GM21528 (cell line): Measurements from ENCODE around the gene TMOD1.
"Not testable (repeated sequence)": the region's sequence is repeated elsewhere in the genome, so short reads cannot be mapped to it uniquely, and the experiment has no call there.

ENCODE experiments used
- ATAC-seq: cut with Tn5 transposase; IDR thresholded peaks from one replicate; pipeline ENCODE4 v1.9.1; 2021; ENCODE audit warnings: mild to moderate bottlenecking, moderate library complexity; ENCODE audit not compliant: unreplicated experiment, low FRiP score

The TMOD1 gene

DNA sequence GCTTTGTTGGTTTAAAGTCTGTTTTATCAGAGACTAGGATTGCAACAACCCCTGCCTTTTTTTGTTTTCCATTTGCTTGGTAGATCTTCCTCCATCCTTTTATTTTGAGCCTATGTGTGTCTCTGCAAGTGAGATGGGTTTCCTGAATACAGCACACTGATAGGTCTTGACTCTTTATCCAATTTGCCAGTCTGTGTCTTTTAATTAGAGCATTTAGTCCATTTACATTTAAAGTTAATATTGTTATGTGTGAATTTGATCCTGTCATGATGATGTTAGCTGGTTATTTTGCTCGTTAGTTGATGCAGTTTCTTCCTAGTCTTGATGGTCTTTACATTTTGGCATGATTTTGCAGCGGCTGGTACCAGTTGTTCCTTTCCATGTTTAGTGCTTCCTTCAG is 83.3 kb downstream of the TMOD1 start:
- not testable (repeated sequence) for ATAC-seq

- not testable (repeated sequence) for ATAC-seq
Measured at GRCh38 chr9:97586909-97587308, 85.4 kb downstream of the TMOD1 start.

GRCh38 chr9:97591535-97591934 is 90.1 kb downstream of the TMOD1 start:
- no peak for ATAC-seq

DNA sequence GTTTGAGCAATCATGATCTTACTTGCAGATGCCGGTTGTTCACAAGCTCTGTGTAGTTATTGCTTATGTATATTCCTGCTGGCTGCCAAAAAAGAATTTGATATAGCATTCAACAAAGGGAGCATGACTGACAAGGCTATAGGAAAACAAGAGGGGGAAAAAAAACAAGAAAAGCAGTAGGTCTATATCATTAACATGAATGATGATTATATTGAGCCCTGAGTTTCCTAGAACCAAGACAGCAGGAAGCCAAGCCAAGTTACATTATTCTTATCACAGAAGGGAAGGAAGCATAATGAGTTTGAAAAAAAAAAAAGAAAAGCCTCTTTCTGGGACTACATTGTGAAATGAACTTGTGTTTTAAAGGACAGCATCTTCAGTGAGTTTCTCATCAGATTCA is 90.7 kb downstream of the TMOD1 start:
- no peak for ATAC-seq

- no peak for ATAC-seq
Measured at GRCh38 chr9:97593960-97594359, 92.5 kb downstream of the TMOD1 start.

- ATAC-seq: no peak
Measured at GRCh38 chr9:97594381-97594921, 93.0 kb downstream of the TMOD1 start.

DNA sequence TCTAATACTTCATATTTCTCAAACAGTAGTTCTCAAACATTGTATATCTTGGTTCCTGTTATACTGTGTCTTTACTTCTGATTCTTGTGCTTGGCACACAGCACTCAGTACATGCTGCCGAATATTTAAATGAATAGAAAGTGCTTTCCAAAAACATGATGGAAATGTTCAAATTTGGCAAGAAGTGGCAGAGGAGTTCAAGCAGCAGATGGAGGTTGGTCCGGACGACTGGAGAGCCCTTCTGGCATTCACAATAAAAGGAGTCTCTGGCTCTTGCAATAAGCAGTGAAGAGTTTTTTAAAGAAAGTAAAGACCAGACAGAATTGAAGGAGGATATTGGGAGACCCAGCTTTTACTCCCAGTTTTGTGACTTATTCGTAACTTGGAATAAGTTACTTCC is 95.4 kb downstream of the TMOD1 start:
- ATAC-seq: no peak

DNA sequence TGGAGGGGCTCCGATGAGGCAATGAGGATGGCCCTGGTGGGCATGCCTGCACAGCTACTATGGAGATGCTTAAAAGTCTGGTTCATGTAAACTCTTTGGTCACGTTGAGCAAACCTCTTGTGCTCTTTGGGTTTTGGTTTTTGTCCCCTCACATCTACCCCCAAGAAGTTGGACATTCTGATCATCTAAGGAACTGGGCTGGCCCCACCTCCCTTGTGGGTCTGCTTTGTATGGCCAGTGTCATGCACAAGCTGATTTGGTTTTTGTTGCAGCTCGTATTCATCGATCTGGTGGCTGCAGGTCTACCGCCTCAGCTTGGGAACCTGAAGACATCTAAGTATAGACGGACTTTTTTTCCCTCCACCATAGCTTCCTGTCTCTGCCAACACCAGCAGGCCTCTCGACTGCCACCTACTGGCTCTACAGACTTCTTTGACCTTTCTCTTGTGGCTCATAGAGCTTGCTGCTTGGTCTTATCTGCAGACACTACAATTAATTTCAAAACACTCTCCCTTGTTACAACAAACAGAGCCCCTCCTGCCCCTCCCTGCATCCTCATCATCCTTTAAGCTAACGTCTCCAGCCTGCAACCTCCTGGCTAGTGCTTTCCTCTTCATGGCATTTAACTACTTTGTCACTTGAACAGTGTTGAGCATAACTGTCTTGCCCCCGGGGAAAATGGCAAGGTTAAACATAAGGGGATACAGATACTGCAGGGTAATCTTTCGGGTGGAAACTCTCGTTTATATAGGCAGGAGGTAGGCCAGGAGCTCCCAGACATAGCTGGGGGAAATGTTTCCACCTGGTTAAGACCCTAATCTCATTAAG is 97.2 kb downstream of the TMOD1 start:
- ATAC-seq: peak; percentile 81

DNA sequence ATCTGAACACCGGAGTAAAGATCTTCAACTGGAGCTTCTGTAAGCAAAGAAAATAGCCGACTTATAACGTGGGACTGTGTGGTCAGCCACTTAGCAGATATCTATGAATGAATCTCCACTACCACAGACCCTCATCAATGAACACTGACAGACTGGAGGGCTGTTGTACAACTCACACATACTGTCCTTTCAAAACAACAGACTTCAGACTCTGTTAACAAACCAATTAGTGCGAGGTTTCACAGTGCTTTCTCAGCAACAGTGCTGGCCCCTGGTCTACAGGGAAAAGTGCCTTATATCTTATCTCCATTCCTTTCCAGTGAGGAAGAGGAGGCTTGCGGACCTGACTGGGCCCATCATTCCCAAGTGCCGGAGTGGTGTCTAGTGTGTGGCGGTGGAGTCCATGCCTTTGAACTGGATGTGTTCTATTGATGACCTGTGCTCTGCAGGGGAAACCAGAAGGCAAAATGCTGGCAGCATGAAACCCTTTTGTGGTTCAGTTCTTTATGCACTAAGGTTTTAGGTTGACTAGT is 97.9 kb downstream of the TMOD1 start:
- ATAC-seq: no peak

DNA sequence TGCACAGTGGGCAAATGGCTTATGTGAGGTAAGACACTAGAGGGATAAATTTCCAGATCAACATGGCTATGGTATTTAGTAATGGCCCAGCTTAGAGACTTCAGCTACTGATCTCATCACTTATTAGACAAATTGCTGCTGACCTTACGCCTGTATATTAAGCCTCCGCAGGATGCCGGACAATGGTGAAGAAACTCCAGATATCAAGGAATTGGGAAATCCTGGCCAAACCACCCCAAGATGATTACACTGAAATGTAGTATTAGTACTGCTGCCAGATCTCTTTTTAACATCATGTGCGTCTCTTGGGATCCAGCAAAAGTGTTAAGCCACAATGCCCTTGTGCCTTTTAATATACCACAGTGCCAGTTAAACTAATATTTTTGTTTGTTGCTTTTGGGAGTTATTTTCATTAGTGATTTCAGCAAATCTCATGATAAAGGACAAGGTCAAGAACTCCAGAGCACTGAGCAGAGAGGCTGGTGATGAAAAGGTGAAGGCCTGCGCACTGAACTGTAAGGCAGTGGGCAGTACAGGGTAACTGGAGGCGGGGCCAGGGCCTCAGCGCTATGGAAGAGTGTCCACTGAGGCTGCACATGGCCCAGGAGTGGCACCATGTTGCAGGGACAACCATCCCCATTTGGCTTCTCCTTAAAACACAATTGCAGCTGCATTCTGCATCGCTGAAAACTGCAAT is 99.2 kb downstream of the TMOD1 start:
- no peak for ATAC-seq

DNA sequence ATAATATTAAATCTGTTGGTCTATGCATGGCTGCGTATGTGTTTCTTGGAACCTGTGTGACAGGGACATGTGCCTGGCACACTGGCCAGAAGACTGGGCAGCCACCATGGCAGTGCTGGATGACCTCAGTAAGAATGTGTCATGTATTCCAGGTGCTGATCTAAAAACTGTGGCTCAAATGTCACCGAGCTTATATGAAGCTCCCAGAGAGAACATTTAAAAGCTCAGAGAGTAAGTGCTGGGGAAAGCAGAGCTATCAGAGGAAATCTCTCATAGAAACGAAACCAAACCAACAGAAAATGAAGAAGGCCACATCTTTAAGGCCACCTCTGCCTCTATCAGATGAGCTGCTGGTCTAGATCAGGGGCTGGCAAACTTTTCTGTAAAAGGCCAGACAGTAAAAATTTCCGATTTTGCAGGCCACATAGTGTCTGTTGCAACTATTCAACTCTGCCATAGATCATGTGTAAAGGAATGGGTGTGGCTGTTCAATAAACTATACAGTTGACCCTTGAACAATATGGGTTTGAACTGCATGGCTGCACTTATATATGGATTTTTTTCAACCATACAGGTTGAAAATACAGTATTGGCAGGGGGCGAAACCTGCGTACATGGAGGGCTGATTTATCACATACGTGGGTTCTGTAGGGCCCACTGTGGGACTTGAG is 99.9 kb downstream of the TMOD1 start:
- no peak for ATAC-seq

- ATAC-seq: no peak
Measured at GRCh38 chr9:97602430-97602829, 101.0 kb downstream of the TMOD1 start.

- ATAC-seq: no peak
Measured at GRCh38 chr9:97604901-97605645, 103.6 kb downstream of the TMOD1 start.

DNA sequence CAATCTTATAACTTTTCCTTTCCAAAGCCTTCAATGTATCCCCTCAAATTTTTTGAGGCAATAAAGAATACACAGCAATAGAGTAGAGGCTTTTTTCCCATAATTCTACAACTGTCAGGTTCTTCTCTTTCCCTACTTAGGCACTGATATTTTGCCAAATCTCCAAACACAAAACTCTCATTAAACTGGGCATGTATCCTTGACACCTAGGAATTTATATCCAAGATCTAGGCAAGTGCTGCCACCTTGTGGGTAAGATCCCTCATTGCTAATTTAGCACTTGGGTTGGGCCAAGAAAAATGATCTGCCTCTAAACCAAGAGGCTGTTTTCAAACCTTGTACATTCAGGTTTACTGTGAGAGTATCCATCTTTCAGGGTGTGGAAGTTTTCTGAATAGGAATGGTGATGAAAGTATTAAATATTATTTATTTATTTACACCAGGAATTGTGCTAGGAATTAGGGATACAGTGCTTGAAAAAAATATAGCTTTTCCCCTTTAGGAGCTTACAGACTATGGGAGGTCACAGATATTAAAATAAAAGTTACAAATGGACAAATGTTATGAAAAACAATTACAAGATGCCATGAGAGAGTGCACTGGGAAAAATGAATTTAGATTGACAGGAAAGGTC is 114.1 kb downstream of the TMOD1 start:
- no peak for ATAC-seq

GRCh38 chr9:97617939-97618416 is 116.5 kb downstream of the TMOD1 start:
- ATAC-seq: no peak

GRCh38 chr9:97620063-97620462 is 118.6 kb downstream of the TMOD1 start:
- ATAC-seq: not testable (repeated sequence)

GRCh38 chr9:97622483-97622882 is 121.0 kb downstream of the TMOD1 start:
- ATAC-seq: not testable (repeated sequence)

GRCh38 chr9:97623946-97624345 is 122.5 kb downstream of the TMOD1 start:
- no peak for ATAC-seq

DNA sequence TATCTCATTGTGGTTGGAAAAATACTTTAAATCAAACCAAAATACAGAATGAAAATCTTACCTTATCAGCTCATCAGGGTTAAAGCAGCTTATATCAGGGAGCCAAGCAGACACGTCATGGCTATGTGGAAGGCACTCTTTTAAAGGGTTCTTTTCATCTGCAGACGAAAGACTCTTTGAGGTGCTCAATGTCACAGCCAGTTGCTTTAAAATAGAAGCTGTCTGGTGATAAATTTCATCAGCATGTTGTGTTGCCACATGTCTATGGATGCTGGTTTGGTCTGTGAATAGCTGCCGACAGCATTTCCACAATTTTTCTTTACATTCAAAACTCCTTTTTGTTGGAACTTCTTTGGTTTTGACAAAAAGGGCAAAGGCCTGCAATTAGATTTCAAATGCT is 124.2 kb downstream of the TMOD1 start:
- ATAC-seq: no peak

DNA sequence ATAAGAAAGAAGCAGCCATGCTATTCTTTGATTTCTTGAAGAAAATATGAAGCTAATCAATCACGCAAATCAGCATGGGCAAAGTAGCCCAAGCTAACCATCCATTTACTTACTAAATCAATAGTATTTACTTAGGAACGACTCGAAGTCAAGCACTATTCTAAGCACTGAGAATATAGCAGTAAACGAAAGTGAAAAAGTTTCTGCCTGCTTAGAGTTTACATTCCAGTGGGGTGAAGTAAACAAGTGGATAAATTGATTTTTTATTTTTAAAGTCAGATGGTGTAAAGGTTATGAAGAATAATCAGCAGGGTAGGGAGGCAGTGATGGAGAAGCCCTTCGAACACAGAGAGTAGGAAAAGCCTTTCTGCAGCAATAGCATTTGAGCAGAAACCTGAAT is 126.2 kb downstream of the TMOD1 start:
- ATAC-seq: no peak
